Fibroblast of lung (primary cell): Measurements from ENCODE around the gene ETS1.

Source experiments
- CTCF ChIP-seq, 2 donors: IDR thresholded peaks in 1 of 2; conservative IDR thresholded peaks in 1 of 2; 1 replicate in 1 of 2; 2 replicates in 1 of 2; pipeline ENCODE4 v1.5.1; 2011 to 2012; ENCODE audit warnings: low read length in 2 of 2, control low read depth in 1 of 2, inconsistent platforms in 1 of 2, low read depth in 1 of 2, mild to moderate bottlenecking in 1 of 2
- EZH2 ChIP-seq: IDR thresholded peaks from 2 replicates; pipeline ENCODE4 v1.5.1; 2012; ENCODE audit warnings: low read length, control low read depth, mild to moderate bottlenecking; ENCODE audit errors: missing control alignments

DNA sequence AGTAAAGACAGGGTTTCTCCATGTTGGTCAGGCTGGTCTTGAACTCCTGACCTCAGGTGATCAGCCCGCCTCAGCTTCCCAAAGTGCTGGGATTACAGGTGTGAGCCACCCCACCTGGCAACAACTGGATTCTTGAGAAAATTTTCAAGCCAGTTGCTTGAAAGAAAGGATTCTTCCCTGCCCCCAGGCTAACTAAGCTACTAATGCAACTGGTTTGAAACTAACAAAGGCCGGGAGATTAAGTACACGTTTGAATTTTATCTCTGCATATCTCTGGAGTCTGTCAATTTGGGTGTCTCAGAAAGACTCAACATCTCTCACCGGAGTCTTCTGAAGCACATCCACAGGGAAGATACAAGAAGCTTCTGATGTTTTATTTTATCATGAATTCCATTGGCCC is 10.7 kb upstream of the ETS1 start:
- no peak for TF ChIP-seq CTCF (conservative IDR thresholded peaks at IDR 0.05 in 1 of 2, IDR thresholded peaks at IDR 0.05 in 1 of 2; ENCODE audit: low read depth in 1 of 2, low read length in 2 of 2)
- no peak for TF ChIP-seq EZH2
